Hematopoietic multipotent progenitor cell (in vitro differentiated cells): Measurements from ENCODE around the gene LRR1. TPM values are rescaled to one million over a fixed set of nuclear protein-coding genes. Genes with fewer than 3 reads are reported as not detected.
"Not testable (repeated sequence)": the region's sequence is repeated elsewhere in the genome, so short reads cannot be mapped to it uniquely, and the experiment has no call there.

Experiments used
- DNase-seq, 3 donors: peaks; one replicate each; pipeline ENCODE4 v3.0.0-alpha.2; 2011 to 2015; ENCODE audit warnings: low read depth in 2 of 3, low spot score in 2 of 3
- small RNA-seq: library from RNA; depleted of rRNA; stranded (forward); fragments of <200 nt; gene quantifications from one replicate; pipeline ENCODE3, GENCODE V24; 2012
- total RNA-seq: library from RNA; depleted of rRNA; stranded (reverse); fragments of >200 nt; gene quantifications from one replicate; pipeline ENCODE4 v1.2.3, GENCODE V29; 2012

LRR1 gene
- total RNA-seq, 1 donor: 7.8 TPM

GRCh38 chr14:49623941-49624839 is 25.4 kb downstream of the LRR1 start:
- DNase-seq: no peak

GRCh38 chr14:49633640-49634546 is 35.2 kb downstream of the LRR1 start:
- DNase-seq: peak; percentile 88 to 97 (median 96)

- peak; percentile 57 to 71 (median 59) for DNase-seq
These were observed 36.0 kb downstream of the LRR1 start, which contains the start of gene DNAAF2 for GRCh38 chr14:49634547-49635334. TSS of gene DNAAF2 (minus strand) at chr14:49635244. CDS start at chr14:49635149, 95 bp downstream.

- DNase-seq: no peak
These were observed 38.1 kb downstream of the LRR1 start for GRCh38 chr14:49636866-49637265.

- DNase-seq: no peak
These were observed 38.9 kb downstream of the LRR1 start for GRCh38 chr14:49637534-49638078.

- DNase-seq: no peak
These were observed 42.0 kb downstream of the LRR1 start for GRCh38 chr14:49640540-49641417.

GRCh38 chr14:49641697-49642129 is 43.0 kb downstream of the LRR1 start:
- no peak for DNase-seq

- no peak for DNase-seq
These were observed 43.4 kb downstream of the LRR1 start for GRCh38 chr14:49642163-49642562.

GRCh38 chr14:49653508-49653907 is 54.8 kb downstream of the LRR1 start:
- no peak for DNase-seq

- no peak for DNase-seq
These were observed 55.8 kb downstream of the LRR1 start for GRCh38 chr14:49654511-49654910.

GRCh38 chr14:49657500-49657899 is 58.8 kb downstream of the LRR1 start:
- not testable (repeated sequence) for DNase-seq

GRCh38 chr14:49659526-49660455 is 61.1 kb downstream of the LRR1 start:
- DNase-seq: no peak

Small RNA genes within 50 kb of the gene (small RNA-seq; reads per million reads assigned to genes)
- gene AL139099.3 (not detected), gene AL139099.4 (not detected), gene RF00019 (not detected), gene RNA5SP384 (not detected)

Other genes with a start within 250 kb of the LRR1 start
- 17,945 TPM for gene RPS29, start 12.6 kb upstream of the LRR1 start, total RNA-seq
- gene RPL36AL, start 21.7 kb downstream of the LRR1 start, total RNA-seq: 94.3 TPM
- gene MGAT2, start 21.9 kb downstream of the LRR1 start, total RNA-seq: 57.6 TPM
- 13.2 TPM for gene DNAAF2, start 36.3 kb downstream of the LRR1 start, total RNA-seq
- 11.3 TPM for gene POLE2, start 89.3 kb downstream of the LRR1 start, total RNA-seq
- 4.3 TPM for gene KLHDC1, start 94.2 kb downstream of the LRR1 start, total RNA-seq
- gene KLHDC2, start 169.2 kb downstream of the LRR1 start, total RNA-seq: 55.5 TPM